RWPE1 (cell line): ENCODE data around the gene SAT1.

Source experiments
- CTCF ChIA-PET: fragments of 350-600 bp; sonication (Branson Sonifier 250); formaldehyde crosslinking; extraction: SDS; loops from one replicate; lab custom pipeline; 2021; lab: Yijun Ruan, JAX
- POLR2A ChIA-PET: fragments of 400-600 bp; formaldehyde crosslinking; extraction: SDS; loops from one replicate; lab custom pipeline; 2020; ENCODE audit warnings: antibody characterized with exemption; ENCODE audit not compliant: low non-redundant PET; lab: Yijun Ruan, JAX
- DNase-seq: peaks from one replicate; pipeline ENCODE4 v3.0.0; 2012; ENCODE audit warnings: low spot score
- H3K27ac ChIP-seq: fragments of 450-650 bp; 2 replicates; pipeline ENCODE4 v1.5.1; 2017
- CTCF ChIP-seq: fragments of 450-650 bp; conservative IDR thresholded peaks from 2 replicates; pipeline ENCODE4 v1.5.1; 2017; ENCODE audit warnings: low read depth, mild to moderate bottlenecking

The SAT1 gene

GRCh38 chrX:23820235-23820782 is 37.3 kb downstream of the SAT1 start:
- POLR2A ChIA-PET = no interaction called here
- no peak overlapping the region for H3K27ac ChIP-seq
- DNase-seq = no peak
- CTCF ChIA-PET = no interaction called here
- TF ChIP-seq CTCF = no peak

GRCh38 chrX:23821847-23822246 is 38.9 kb downstream of the SAT1 start:
- no peak for TF ChIP-seq CTCF
- CTCF ChIA-PET = no interaction called here
- no peak for DNase-seq
- H3K27ac ChIP-seq = no peak overlapping the region
- POLR2A ChIA-PET = no interaction called here

- POLR2A ChIA-PET = no interaction called here
- no peak overlapping the region for H3K27ac ChIP-seq
- DNase-seq = no peak
- CTCF ChIA-PET = no interaction called here
- TF ChIP-seq CTCF = no peak
Measured at GRCh38 chrX:23822397-23822796, 39.4 kb downstream of the SAT1 start.

GRCh38 chrX:23822841-23823240 is 39.9 kb downstream of the SAT1 start:
- no peak for TF ChIP-seq CTCF
- POLR2A ChIA-PET = no interaction called here
- no peak overlapping the region for H3K27ac ChIP-seq
- DNase-seq = no peak
- CTCF ChIA-PET = no interaction called here

GRCh38 chrX:23825675-23826074 is 42.7 kb downstream of the SAT1 start:
- POLR2A ChIA-PET = no interaction called here
- CTCF ChIA-PET = no interaction called here
- no peak for DNase-seq
- H3K27ac ChIP-seq = no peak overlapping the region
- no peak for TF ChIP-seq CTCF

- no peak overlapping the region for H3K27ac ChIP-seq
- TF ChIP-seq CTCF = no peak
- no peak for DNase-seq
- ChIA-PET POLR2A (no interaction called here), CTCF (no interaction called here)
Measured at GRCh38 chrX:23826216-23826615, 43.2 kb downstream of the SAT1 start.
